AG08395 (cell line): ENCODE data around the gene PIK3R3.

ENCODE experiments used
- DNase-seq: peaks from one replicate; pipeline ENCODE4 v3.0.0; 2012; ENCODE audit warnings: mixed read lengths, low spot score

The PIK3R3 gene

DNA sequence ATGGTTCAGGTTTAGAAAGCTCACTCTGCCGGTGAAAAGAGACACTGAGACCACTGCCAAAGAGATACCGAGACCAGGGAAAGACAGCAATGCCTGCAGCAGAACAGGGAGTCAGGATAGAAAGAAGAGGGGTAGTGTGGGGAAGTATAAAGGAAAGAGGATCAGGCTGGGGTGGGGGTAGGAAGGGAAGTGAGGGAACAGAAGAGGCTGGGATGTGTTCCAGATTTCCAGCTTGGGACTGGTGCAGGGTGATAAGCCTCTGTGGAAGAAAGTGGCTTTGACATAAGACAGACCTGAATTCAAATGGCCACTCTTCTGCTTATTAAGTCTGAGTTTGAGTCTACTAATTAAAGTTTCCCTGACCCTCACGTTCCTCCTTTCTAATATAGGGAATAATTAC lies 105.9 kb downstream of the PIK3R3 start:
- no peak for DNase-seq

DNA sequence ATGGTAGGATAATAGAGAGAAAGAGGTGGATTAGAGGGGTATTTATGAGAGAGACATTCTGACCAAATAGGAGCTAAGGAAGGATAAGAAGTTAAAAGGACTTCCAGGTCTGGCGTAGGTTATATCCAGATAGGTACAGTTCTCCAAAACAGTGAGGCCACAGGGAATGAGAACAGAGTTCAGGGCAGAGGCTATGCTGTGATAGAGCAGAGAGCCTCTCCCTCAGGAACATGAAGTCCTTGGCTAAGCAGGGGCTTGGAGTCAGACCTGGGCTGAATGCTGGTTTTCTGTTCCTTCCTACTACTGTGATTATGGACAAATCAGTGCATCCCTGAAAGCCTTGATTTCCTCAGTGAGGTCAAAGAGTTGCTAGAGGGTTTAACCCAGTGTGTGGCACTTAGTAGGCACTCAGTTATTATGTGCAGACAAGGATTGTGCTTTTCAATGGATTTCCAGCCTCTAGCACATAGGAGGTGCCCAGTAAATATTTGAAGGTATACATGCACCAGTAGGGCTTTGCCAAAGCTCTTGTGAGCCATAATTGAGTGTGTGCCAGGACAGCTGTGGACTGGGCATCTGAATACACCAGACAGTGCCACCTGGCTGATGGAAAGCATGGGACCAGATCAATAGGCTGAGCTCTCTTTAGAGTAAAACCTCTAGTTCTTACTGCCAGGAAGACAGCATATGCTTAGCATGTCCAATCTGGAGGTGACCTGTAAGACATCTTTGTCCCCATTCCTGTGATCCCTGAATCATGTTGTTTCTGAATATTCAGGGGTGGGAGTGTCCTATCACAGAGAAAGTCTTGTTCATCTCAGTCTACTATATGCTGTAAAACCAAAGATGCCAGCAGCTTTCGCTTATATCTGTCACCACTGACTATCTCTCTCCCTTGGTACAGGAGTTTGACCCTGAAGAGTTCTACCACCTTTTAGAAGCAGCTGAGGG lies 111.1 kb downstream of the PIK3R3 start:
- DNase-seq = no peak

DNA sequence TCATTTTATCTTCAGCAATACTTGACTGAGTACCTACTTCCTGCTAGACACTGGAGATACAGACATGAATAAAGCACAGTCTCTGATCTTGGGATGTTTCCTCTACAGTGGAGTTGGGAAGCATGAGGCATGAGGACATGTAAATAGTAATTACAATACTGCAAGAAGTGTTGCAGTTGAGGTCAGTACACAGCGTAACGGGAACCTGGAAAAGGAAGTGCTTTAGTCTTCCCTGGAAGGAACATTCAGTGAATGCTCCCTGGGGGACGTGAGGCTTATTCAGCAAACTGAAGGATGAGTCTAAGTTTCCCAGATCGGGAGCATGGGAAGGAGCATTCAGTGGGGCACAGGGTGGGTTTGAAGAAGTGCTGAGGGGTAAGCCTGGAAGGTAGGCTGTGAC lies 112.4 kb downstream of the PIK3R3 start:
- DNase-seq = no peak

DNA sequence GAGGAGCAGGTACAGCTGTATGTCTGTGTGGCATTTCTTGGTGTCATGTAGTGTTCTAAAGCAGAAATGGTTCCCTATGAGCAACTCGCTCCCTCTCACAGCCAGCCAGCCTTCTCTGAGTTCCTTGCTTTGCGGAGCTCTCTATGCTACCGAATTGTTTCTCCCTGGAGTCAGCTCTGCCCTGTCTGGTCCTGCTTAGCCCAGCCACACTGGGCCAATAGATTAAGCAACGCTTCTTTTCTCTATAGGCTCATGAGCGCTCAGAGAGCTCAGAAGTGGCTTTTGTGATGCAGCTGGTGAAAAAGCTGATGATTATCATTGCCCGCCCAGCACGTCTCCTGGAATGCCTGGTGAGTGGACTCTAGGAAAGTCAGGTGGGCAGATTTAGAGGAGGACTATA lies 113.1 kb downstream of the PIK3R3 start:
- DNase-seq = no peak

DNA sequence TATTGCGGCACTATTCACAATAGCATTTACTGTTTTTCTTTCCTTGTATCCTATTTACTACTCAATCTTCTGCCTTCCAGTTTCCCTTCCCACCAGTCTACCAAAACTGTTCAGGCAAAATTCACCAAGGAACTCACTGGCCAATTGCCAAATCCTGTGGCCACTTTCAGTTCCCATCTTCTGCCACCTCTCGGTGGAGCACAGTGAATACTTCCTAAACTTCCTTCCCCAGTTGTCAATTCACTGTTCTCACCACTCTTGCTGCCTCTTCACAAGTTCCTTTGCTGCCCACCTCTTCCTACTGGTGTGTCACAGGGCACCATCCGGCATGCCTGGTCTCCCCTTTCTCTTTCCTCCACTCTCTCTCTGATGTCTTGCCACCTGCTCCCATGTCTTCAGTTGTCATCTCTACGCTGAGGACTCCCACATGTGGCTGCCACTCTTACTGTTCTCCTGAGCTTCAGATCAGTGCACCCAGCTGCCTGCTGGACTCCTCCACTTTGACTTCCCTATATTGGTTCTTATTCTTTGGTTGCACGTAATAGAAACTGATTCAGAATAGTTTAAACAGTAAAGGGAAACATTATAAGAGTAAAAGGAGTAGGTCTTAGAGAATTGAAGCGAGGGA lies 114.4 kb downstream of the PIK3R3 start:
- no peak for DNase-seq

DNA sequence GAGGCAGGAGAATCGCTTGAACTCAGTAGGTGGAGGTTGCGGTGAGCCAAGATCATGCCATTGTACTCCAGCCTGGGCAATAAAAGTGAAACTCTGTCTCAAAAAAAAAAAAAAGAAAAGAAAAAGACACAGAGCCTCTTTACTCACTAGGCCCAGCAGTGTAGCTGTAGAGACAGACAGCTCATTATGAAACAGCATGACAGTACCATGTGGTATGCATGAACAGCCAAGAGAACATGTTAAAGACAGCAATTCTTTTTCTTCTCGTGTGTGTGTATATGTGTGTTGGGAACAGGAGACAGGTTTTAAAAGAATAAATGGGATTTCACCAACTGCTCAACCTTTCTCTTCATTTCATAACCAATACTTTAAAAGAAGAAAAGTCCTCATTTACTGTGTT lies 118.8 kb downstream of the PIK3R3 start:
- DNase-seq = no peak

DNA sequence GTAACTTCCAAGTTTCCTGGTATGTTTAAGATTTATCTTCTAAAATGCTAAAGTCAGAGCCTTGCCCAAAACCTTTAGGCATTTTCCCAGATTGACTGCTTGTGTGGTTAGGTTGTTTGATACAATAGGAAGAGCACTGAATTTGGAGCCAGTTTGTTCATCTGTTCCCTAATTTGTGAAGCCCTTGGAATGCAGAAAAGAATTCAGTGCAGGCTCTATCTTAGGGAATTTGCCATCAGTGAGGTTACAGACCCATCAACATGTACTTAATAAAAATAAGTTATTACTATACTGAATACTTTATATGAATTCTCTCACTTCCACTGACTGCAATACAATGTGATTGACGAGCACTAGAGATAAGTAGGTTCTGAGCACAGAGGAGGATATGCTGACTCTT lies 120.2 kb downstream of the PIK3R3 start:
- no peak for DNase-seq

DNA sequence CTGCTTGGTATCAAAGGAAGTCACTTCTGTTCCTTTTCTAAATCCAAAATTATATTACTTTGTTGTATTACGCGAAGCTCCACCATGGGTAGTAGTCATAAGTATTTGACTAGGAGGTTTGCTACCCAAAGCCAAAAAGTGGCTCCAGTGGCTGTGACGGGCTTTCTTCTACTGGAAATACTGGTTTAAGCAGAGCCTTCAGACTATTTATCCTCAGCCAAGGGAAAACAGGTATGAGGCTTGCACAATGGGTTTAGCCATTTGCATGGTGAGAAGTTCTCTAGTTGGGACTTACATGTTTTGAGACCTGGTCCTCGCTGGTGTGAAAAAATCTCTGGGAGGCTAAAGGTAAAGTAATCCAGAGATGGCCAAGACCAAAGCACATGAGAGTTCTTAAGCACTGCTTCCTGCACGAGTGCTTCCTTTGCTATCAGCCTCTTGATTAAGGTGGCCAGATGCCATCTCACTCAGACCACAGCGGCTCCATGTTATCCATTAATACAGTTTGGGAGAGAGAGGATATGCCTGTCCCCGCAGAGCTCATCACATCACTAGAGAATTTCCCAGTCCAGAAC lies 121.2 kb downstream of the PIK3R3 start:
- no peak for DNase-seq

DNA sequence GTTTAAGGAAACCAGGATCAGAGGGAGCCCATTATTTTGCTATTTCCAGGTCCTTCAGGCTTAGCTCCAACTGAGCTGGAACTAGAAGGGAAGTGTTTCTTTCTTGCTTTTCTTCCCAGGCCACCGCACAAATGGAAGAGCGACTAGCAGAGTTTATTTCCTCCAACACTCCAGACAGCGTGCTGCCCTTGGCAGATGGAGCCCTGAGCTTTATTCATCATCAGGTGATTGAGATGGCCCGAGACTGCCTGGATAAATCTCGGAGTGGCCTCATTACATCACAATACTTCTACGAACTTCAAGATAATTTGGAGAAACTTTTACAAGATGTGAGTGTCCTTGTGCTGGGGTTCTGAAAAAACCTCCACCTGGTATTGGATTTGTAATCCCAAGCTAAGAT lies 121.8 kb downstream of the PIK3R3 start:
- no peak for DNase-seq

DNA sequence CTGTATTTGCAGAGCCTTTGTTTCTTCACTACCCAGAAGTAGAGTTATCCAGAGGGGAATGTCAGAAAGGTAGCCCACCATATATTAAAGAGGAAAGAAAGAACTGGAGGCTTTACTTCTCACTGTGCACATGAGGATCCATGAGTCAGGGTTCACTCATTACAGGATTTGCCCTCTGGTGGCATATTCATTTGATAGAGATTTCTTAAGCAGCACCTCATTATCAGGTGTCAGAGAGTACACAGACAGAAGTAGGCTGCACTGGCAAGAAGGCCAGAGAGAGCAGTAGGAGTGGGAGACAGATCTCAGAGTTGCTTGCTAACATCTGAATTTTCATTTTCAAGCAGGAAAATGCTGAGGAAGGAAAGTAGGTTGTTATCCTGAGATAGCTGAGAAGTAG lies 123.8 kb downstream of the PIK3R3 start:
- no peak for DNase-seq

DNA sequence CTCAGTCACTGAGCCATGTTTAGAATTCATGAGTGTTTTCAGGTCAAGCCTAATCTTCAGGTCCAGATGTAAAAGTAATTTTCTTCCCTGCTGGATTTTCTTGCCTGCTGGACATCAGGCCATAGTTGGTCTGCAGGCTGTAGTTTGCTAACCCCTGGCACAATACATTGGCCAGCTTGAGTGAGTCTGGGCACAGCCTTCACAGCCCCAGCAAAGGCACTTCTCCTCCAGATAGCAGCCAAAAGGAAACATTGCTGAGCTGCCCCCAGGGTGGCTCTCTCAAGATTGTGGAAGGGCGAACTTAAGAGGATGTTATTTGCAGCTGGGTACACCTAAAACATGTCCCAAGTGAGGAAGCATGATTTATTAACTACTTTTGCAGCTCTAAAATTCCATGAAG lies 126.8 kb downstream of the PIK3R3 start:
- no peak for DNase-seq

DNA sequence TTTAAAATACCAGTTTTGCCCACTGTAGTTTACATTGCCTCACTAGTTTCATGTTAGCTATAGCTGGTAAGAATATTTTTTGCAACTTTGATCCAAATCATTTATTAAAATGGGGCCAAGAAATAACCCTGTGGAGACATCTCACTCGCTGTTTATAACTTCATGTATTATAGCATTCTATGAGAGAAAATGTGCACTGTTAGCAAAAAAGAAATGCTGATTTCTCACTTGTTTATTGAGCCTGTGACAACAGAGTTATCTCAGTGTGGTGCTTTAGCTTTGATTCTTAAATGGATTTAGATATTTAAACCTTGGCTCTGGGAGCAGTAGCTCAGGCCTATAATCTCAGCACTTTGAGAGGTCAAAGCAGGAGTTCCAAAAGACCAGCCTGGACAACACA lies 127.9 kb downstream of the PIK3R3 start:
- no peak for DNase-seq

DNA sequence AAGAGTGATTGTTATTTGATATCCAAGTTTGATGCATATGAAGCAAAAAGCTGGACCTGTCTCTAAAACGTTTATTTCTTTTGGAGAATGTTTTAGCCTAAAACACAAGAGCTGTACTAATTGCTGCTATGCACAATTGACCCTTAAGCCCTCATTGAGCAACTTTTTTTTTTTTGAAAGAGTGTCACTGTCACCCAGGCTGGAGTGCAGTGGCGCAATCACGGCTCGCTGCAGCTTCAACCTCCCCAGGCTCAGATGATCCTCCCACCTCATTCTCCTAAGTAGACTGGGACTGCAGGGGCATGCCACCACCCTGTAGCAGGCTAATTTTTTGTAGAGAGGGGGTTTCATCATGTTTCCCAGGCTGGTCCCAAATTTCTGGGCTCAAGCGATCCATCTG lies 129.1 kb downstream of the PIK3R3 start:
- DNase-seq = no peak

DNA sequence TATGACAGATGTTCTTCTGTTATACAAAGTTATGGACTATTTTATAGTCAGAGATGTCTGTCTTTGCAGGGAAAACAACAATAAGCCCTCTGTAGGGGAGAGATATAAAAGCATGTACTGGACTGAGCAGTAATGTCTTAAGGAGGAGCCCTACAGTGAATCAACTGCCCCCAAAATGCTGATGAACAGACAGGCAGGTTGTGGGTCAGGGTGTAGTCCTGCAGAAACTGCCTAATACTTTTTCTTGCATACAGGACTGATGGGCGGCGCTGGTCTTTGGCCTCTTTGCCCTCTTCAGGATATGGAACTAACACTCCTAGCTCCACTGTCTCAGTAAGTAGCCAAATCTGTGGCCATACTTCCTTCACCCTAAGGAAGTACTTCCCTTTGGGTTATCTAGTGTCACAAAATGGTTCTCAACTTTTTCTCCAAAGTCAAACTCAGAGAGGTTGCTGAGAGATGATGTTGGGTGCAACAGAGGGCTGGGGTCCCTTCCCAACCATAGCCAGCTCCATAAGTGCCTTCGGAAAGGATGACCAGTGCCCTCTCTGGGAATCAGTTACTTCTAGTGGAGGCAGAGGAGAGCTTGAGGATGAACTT lies 129.8 kb downstream of the PIK3R3 start:
- DNase-seq = no peak

DNA sequence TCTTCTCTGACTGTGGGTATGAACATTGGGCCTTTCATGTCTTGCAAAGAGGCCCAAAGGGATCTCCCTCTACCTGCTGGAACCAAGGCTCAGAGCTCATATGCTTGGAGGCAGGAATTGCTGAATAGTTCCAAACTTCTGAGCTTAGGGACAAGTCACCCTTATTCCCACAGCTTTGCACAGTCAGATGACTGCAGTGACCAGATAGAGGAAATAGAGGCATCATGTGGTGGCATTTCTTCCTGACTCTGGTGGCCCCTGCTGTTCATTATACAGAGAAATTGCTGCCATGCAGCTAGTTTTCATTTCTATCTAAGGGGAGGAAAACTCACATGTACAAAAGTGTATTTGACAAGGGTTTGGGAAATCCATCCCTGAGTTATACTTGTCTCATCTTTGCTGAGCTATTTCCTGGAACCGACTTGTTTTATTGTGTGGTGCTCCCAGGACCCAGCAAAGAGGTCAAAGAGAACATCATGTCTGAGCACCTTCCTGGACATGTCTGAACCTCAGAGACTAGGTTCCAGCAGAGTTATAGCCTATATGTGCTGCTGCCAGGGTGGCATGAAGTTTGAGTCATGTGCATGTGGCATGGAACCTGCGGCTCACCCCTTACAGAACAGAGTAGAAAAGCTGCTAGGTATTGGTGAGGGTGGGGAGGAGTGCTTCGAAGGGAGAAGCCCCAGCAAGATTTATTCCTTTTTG lies 131.2 kb downstream of the PIK3R3 start:
- DNase-seq = no peak

DNA sequence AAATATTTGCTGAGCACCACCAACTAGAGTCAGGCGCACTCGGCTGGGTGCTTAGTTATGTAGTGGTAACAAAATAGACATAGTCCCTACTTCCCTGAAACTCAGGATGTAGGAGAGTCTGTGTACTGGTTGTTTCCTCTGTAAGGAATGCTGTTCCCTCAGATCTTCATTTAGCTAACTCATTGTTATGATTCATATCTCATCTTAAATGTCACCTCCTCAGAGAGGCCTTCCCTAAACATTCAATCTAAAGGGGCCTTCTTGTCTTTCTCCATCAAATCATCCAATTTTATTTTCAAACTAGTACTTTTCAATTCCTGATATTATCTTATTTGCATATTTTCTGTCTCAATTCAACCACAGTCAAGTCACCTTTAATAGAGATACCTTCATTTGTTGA lies 132.9 kb downstream of the PIK3R3 start:
- DNase-seq = no peak

DNA sequence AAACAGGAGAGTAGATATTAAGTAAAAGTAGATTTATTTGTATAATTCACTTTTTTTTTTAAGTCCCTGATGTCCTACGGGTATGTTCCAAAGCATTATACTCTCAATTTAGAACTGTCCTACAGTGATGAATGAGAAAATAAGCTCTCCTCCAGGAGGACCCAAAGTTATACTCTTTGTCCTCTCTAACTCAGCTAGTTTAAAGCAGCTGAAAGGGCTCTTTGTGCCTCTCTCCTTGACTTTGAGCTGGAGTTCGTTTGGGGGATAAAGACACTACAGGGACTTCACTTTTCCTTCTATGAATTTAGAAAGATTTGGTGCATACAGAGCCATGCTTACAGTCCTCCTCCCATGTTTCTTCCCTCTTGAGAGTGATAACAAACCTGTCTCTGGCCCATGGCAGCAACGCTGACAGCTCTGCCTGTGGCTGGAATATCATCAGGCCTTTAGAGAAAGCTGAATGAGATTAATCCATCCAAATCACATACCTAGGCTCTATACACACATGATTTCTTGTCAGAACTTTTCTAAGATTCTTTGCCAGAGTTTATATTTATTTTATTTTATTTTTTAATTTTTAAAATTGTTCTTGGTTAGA lies 134.3 kb downstream of the PIK3R3 start:
- no peak for DNase-seq

DNA sequence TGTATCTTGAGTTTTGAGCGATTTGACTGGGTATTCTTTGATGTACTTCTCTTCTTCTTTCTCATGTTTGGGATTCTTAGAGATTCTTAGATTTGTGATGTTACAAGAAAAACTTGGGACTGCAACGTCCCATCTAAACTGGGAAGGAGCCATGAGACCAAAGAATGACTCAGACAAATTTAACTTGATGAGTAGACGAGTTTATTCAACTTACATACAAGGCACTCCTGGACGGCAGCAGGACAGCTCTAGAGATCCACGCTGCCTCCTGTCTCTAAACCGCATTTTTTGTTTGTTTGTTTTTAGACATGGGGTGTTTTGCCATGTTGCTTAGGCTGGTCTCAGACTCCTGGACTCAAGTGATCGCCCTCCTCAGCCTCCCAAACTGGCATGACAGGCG lies 137.1 kb downstream of the PIK3R3 start:
- DNase-seq = no peak

DNA sequence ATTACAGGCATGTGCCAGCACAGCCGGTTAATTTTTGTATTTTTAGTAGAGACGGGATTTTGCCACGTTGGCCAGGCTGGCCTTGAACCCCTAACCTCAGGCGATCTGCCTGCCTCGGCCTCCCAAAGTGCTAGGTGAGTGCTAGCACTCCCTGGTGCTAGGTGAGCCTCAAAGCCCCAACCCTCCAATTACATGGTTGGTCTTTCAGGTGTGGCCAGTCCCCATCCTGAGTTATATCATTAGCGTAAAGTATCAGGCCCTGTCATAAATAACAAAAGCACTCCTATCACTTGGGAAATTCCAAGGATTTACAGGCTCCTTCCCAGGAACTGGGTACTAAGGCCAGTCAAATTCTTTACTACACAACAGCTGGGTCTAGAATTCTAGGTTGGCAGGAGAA lies 138.0 kb downstream of the PIK3R3 start:
- DNase-seq = no peak
